IPS-NIHi7 (cell line): Measurements from ENCODE around the gene SRRM5.
"Not testable (repeated sequence)": the region's sequence is repeated elsewhere in the genome, so short reads cannot be mapped to it uniquely, and the experiment has no call there.

Source experiments
- DNase-seq: peaks from one replicate; pipeline ENCODE4 v3.0.0; 2012; ENCODE audit warnings: mixed read lengths; ENCODE audit errors: extremely low spot score

The SRRM5 gene

GRCh38 chr19:43616306-43616705, 4.4 kb downstream of the SRRM5 start:
- DNase-seq, result no peak

GRCh38 chr19:43616954-43617353, 5.1 kb downstream of the SRRM5 start:
- no peak for DNase-seq

- peak; percentile 54 for DNase-seq
Observed at GRCh38 chr19:43618921-43619261, 7.0 kb downstream of the SRRM5 start.

- DNase-seq, result peak; percentile 90
Observed at GRCh38 chr19:43619262-43620060, 7.6 kb downstream of the SRRM5 start, which contains the start of gene ZNF428. TSS of gene ZNF428 (minus strand) at chr19:43619629. CDS start at chr19:43614304, 5,325 bp downstream.

DNA sequence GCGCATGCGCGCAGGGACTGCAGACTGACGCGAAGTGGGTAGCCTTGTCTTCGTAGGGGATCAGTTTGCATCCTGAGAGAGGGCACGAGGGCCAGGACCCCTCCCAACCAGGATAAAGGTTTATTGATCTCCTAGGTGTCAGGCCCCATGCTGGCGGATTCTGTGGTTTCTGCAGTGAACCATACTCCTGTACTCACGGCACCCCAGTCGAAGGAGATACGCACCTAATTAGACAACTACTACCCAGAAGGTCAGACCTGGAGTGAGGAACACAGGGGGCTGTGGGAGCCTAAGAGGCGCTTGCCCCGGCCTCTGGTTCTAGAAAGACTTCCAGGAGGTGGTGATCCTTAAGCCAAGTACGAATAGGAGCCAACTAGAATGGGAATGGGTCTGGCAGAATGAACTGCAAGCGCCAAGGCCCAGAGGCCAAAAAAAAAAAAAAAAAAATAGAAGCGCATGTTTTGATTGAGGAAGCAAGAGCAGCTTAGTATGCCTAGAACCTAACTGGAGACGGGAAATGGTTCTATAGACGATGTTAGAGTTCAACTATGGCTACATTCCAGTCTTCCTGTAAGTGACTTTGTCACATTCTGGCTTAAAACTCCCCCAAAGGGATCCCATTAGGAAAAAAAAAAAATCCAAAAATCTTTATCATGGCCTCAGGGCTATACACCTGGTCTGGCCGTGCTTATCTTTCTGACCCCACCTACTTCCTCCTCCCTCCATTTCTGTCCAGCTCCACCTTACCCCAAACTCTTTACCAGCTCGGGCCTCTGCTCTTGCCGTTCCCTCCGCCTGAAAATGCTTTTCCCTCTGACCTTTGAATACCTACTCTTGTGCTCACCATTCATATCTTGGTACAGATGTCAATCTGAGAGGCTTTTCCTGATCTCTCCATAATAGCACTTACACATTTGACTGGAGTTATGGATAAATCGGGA, 8.4 kb downstream of the SRRM5 start:
- DNase-seq, result no peak

GRCh38 chr19:43622070-43622469, 10.2 kb downstream of the SRRM5 start:
- no peak for DNase-seq

DNA sequence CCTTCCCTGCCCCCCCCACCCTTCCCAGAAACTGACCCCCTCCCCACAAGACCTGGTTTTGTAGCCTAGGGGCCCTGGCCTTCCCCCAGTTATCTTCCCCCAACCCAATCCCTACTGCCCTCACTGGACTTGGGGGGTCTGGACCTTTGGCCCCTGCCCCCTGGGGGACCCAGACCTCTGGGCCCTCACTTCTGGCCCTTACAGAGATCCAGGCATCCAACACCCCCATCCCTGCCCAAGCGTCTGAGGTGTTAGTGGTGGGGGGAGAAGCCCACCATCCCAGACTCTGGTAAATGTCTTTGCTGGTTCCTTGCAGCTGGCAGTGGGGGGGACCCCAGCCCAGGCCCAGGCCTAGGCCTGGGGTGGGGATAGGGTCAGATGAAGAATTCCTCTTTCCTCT, 11.1 kb downstream of the SRRM5 start:
- DNase-seq, result no peak

GRCh38 chr19:43623889-43624670, 12.2 kb downstream of the SRRM5 start:
- peak; percentile 85 for DNase-seq

DNA sequence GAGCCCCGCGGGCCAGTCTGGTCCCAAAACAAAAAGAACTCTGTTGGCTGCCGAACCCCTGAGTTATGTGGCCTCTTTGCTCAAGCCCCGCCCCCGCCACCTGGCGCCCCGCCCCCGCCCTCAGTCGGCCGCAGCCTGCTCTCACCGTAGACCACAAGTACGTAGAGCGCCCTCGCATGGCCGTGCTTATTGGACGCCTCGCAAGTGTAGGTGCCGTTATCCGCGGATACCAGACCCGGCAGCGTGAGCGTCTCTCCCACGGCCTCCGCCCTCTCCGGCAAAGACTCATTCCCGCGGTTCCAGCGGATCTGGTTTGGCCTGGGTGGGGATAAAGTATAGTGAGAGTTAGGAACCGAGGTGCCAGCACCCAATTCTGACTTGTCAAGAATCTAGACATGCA, 13.0 kb downstream of the SRRM5 start:
- peak; percentile 91 for DNase-seq

- peak; percentile 67 for DNase-seq
Observed at GRCh38 chr19:43625918-43626579, 14.2 kb downstream of the SRRM5 start.

GRCh38 chr19:43626838-43627237, 14.9 kb downstream of the SRRM5 start:
- DNase-seq, result no peak

GRCh38 chr19:43628646-43629326, 16.9 kb downstream of the SRRM5 start:
- DNase-seq, result no peak

- DNase-seq, result no peak
Observed at GRCh38 chr19:43631491-43631890, 19.6 kb downstream of the SRRM5 start.

DNA sequence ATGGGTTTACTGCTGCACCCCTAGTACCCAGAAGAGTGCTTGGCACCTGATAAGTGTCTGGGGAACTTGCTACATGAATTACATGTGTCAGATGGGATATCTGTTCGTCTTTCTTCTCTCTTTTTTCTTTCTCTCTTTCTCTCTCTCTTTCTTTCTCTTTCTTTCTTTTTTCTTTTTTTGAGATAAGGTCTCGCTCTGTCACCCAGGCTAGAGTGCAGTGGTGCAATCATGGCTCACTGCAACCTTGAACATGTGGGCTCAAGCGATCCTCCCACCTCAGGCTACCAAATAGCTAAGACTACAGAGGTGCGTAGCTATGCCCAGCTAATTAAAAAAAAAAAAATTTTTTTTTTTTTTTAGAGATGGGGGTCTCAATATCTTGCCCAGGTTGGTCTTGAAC, 21.6 kb downstream of the SRRM5 start:
- DNase-seq, result no peak

- DNase-seq, result no peak
Observed at GRCh38 chr19:43634068-43634467, 22.2 kb downstream of the SRRM5 start.

DNA sequence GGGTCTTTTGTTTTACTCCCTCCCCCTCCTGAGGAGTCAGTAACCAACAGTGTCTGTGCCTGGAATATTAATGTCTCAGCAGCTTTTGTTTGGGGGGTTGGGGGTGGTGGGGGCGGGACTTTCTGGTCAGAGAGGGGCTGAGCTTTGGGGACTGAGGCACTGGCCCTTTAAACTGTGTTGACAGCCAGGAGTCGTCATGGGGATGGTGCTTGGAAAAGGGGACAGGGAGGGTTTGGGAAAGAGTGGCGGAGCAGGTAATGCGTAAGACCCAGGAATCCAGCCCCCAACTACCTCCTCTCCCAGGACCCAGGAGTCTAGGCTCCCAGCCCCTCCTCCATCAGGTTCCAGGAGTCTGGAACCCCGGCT, 22.6 kb downstream of the SRRM5 start:
- no peak for DNase-seq

- no peak for DNase-seq
Observed at GRCh38 chr19:43634872-43635560, 23.1 kb downstream of the SRRM5 start.

GRCh38 chr19:43635561-43635940, 23.7 kb downstream of the SRRM5 start:
- DNase-seq, result not testable (repeated sequence)

DNA sequence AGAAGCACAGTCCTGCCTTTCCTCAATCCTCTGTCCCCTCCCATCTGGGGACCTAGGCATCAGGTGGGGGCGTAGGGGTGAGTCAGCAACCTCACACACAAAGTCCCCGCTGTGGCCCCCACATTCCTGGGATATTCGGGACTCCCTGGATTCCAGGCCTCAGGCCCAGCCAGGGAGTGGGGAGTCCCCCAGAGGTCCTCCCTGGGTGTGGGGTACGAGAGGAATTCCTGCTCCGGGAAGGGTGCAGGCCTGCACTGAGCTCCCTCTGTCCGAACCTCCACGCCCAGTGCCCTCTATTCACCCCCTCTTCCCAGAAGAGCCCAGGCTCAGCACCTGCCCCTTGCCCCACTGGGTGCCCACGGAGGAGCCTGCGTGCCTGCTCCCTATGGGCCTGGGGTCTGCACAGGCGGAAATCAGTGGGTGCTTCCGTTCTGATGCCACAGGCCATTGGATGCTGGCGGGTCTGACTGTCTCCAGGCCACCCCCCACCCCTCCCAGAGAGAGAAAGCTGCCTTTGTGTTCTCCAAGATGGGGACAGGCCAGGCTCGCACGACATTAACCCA, 24.3 kb downstream of the SRRM5 start:
- DNase-seq, result no peak
